ENCODE results near the gene PI16. TPM values are rescaled to one million over a fixed set of nuclear protein-coding genes. Genes with fewer than 3 reads are reported as not detected.

Gene PI16
- total and polyA plus RNA-seq, 2 donors (not counting 3 experiments of a cell fraction or from before 2014, with no cell fraction given), result 0.14 TPM; not detected in 1

DNA sequence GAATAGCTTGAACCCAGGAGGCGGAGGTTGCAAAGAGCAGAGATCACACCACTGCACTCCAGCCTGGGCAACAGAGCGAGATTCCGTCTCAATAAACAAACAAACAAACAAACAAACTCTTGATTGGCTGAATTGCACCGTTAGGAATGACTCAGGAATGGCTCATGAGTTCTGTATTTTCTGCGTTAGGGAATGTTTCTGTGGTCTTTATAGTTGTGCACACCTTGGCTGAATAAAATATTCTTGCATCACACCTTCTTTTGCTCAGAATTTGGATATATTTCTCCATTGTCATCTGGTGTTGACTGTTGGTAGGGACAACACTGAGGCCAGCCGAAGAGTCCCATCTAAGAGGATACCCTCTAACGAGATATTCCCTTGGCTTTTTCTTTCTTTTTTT lies 19.6 kb upstream of the PI16 start:
- no peak overlapping the region for H3K9ac ChIP-seq (replicated peaks; ENCODE audit: extremely low read depth, insufficient read depth, low read length)
- ChIA-PET POLR2A (no interaction called here), CTCF (interaction anchor here (1.7 kb wide), 1 partner anchor 275 kb away, joined by 3 read pairs; no protein-coding TSS in a partner anchor)
- FAIRE-seq, result no peak
- H3K79me2 ChIP-seq (ENCODE audit: control insufficient read depth, insufficient read depth, low read length), result no peaks in the 10 kb centered on the region
- H3K36me3 ChIP-seq (ENCODE audit: control insufficient read depth in 2 of 2, extremely low read depth in 1 of 2, insufficient read depth in 2 of 2, low read length in 2 of 2), result no peaks in the 10 kb centered on the region
- no peaks in the 10 kb centered on the region for H3K27me3 ChIP-seq (ENCODE audit: control insufficient read depth in 2 of 2, insufficient read depth in 2 of 2, low read length in 2 of 2)
- no peak for DNase-seq (ENCODE audit: low read depth, low spot score)
- dilution Hi-C loops (cut with MboI; ENCODE audit: extremely low pct_ligation_motif_present, low sequenced_read_pairs), result no loop called here
- H3K9me3 ChIP-seq (replicated peaks; ENCODE audit: control insufficient read depth, insufficient read depth, low read length), result no peaks in the 10 kb centered on the region
- no TSS peak for BruUV-seq (replicated peaks)
- H3K9me1 ChIP-seq (replicated peaks; ENCODE audit: control insufficient read depth, extremely low read depth, insufficient read depth, low read length), result no peaks in the 10 kb centered on the region
- H3K4me3 ChIP-seq (replicated peaks in 1 of 3; ENCODE audit: insufficient read depth in 1 of 3, low read depth in 1 of 3, low read length in 3 of 3), result no peak overlapping the region
- H2AFZ ChIP-seq (ENCODE audit: low read depth, low read length), result no peak overlapping the region
- intact Hi-C loops (cut with micrococcal nuclease), result no loop called here
- H3K27ac ChIP-seq (ENCODE audit: insufficient read depth, low read depth, low read length), result no peak overlapping the region
- no peak overlapping the region for H3K4me2 ChIP-seq (ENCODE audit: insufficient read depth, low read length)
- TF ChIP-seq, protein P1, sequence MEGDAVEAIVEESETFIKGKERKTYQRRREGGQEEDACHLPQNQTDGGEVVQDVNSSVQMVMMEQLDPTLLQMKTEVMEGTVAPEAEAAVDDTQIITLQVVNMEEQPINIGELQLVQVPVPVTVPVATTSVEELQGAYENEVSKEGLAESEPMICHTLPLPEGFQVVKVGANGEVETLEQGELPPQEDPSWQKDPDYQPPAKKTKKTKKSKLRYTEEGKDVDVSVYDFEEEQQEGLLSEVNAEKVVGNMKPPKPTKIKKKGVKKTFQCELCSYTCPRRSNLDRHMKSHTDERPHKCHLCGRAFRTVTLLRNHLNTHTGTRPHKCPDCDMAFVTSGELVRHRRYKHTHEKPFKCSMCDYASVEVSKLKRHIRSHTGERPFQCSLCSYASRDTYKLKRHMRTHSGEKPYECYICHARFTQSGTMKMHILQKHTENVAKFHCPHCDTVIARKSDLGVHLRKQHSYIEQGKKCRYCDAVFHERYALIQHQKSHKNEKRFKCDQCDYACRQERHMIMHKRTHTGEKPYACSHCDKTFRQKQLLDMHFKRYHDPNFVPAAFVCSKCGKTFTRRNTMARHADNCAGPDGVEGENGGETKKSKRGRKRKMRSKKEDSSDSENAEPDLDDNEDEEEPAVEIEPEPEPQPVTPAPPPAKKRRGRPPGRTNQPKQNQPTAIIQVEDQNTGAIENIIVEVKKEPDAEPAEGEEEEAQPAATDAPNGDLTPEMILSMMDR (IDR thresholded peaks at IDR 0.05; ENCODE audit: extremely low read depth in 1 of 2, insufficient read depth in 1 of 2, low read depth in 1 of 2, low read length in 2 of 2), result no peak
- peaks cover 8% of the 10 kb centered on the region for H3K4me1 ChIP-seq (ENCODE audit: control insufficient read depth, extremely low read depth, insufficient read depth, low read length)
- no peaks in the 10 kb centered on the region for H4K20me1 ChIP-seq (replicated peaks; ENCODE audit: control insufficient read depth, extremely low read depth, insufficient read depth, low read length)

DNA sequence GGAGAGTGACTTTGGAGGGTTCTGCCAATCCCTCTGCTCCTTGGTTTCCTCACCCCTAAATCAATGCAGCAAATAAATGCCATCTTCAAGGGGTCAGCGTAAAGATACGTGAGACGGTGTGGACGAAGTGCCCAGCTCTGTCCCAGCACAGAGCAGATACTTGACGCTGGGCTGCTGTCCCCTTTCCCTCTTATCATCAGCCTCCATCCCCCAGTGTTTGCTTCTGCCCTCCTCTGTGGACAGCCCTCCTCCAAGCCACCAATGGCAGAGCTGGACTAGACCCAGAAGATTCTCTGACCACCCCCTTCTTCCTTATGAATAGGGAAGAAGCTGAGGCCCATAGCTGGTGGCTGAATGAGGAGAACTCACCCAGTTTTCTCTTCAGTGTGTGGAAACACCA lies 17.7 kb upstream of the PI16 start:
- dilution Hi-C loops (cut with MboI; ENCODE audit: extremely low pct_ligation_motif_present, low sequenced_read_pairs), result no loop called here
- CTCF ChIA-PET, result interaction anchor here (0.7 kb wide), 1 partner anchor 23 kb away, joined by 3 read pairs; no protein-coding TSS in a partner anchor
- no TSS peak for BruUV-seq (replicated peaks)

More for the DNA sequence above, 17.7 kb upstream of the PI16 start:
- Histone ChIP-seq H3K9ac (replicated peaks; ENCODE audit: extremely low read depth, insufficient read depth, low read length) (no peak overlapping the region), H3K36me3 (ENCODE audit: control insufficient read depth in 2 of 2, extremely low read depth in 1 of 2, insufficient read depth in 2 of 2, low read length in 2 of 2) (no peaks in the 10 kb centered on the region), H3K4me3 (replicated peaks in 1 of 3; ENCODE audit: insufficient read depth in 1 of 3, low read depth in 1 of 3, low read length in 3 of 3) (no peak overlapping the region), H3K4me2 (ENCODE audit: insufficient read depth, low read length) (no peak overlapping the region), H3K27me3 (ENCODE audit: control insufficient read depth in 2 of 2, insufficient read depth in 2 of 2, low read length in 2 of 2) (peaks cover 0 to 3% of the 10 kb centered on the region in 2 experiments), H3K27ac (ENCODE audit: insufficient read depth, low read depth, low read length) (no peak overlapping the region), H3K9me3 (replicated peaks; ENCODE audit: control insufficient read depth, insufficient read depth, low read length) (no peaks in the 10 kb centered on the region), H4K20me1 (replicated peaks; ENCODE audit: control insufficient read depth, extremely low read depth, insufficient read depth, low read length) (no peaks in the 10 kb centered on the region), H3K79me2 (ENCODE audit: control insufficient read depth, insufficient read depth, low read length) (no peaks in the 10 kb centered on the region), H3K4me1 (ENCODE audit: control insufficient read depth, extremely low read depth, insufficient read depth, low read length) (peaks cover 8% of the 10 kb centered on the region), H2AFZ (ENCODE audit: low read depth, low read length) (no peak overlapping the region), H3K9me1 (replicated peaks; ENCODE audit: control insufficient read depth, extremely low read depth, insufficient read depth, low read length) (no peaks in the 10 kb centered on the region)
- TF ChIP-seq POLR2A (IDR thresholded peaks at IDR 0.05; ENCODE audit: low read depth, low read length) (no peak), GATA2 (IDR thresholded peaks at IDR 0.05; ENCODE audit: insufficient read depth, insufficient read length, low read depth, low read length) (no peak), POLR2AphosphoS5 (IDR thresholded peaks at IDR 0.05; ENCODE audit: insufficient read depth, low read depth, low read length) (no peak), MAX (IDR thresholded peaks at IDR 0.05; ENCODE audit: insufficient read depth, insufficient read length) (no peak), EZH2 (IDR thresholded peaks at IDR 0.05; ENCODE audit: borderline replicate concordance, low read depth, low read length, severe bottlenecking) (no peak), FOS (IDR thresholded peaks at IDR 0.05; ENCODE audit: borderline replicate concordance, insufficient read depth, low read length) (no peak), MYC (IDR thresholded peaks at IDR 0.05; ENCODE audit: low read depth, low read length) (no peak), JUN (IDR thresholded peaks at IDR 0.05; ENCODE audit: borderline replicate concordance, insufficient read depth, insufficient read length, low read depth) (no peak)
- TF ChIP-seq, protein P1 (IDR thresholded peaks at IDR 0.05; ENCODE audit: extremely low read depth in 1 of 2, insufficient read depth in 1 of 2, low read depth in 1 of 2, low read length in 2 of 2), result no peak
- FAIRE-seq, result no peak
- intact Hi-C loops (cut with micrococcal nuclease), result no loop called here
- POLR2A ChIA-PET, result no interaction called here
- no peak for DNase-seq (ENCODE audit: low read depth, low spot score)
